ENCODE data around the gene SLC19A2. TPM values are rescaled to one million over a fixed set of nuclear protein-coding genes. Genes with fewer than 3 reads are reported as not detected.

SLC19A2 gene
- total and polyA plus RNA-seq, 2 of the 8 experiments (the other 6 are each of a cell fraction or from before 2014, with no cell fraction given): 21.2 to 23.2 TPM

- TF ChIP-seq CHD7 (IDR thresholded peaks at IDR 0.05; ENCODE audit: insufficient replicate concordance, low read length) (no peak), HDAC2 (IDR thresholded peaks at IDR 0.05; ENCODE audit: borderline replicate concordance in 1 of 2, low read depth in 2 of 2, low read length in 2 of 2) (no peak)
Observed at GRCh38 chr1:169491845-169492281, 6.1 kb upstream of the SLC19A2 start (continued).

Measured in H1 (cell line).